Measurements from ENCODE around the gene RHBG.
"Not testable (repeated sequence)": the region's sequence is repeated elsewhere in the genome, so short reads cannot be mapped to it uniquely, and the experiment has no call there.

- not testable (repeated sequence) for TF ChIP-seq POLR2A (IDR thresholded peaks at IDR 0.05)
- TF ChIP-seq, protein P1, sequence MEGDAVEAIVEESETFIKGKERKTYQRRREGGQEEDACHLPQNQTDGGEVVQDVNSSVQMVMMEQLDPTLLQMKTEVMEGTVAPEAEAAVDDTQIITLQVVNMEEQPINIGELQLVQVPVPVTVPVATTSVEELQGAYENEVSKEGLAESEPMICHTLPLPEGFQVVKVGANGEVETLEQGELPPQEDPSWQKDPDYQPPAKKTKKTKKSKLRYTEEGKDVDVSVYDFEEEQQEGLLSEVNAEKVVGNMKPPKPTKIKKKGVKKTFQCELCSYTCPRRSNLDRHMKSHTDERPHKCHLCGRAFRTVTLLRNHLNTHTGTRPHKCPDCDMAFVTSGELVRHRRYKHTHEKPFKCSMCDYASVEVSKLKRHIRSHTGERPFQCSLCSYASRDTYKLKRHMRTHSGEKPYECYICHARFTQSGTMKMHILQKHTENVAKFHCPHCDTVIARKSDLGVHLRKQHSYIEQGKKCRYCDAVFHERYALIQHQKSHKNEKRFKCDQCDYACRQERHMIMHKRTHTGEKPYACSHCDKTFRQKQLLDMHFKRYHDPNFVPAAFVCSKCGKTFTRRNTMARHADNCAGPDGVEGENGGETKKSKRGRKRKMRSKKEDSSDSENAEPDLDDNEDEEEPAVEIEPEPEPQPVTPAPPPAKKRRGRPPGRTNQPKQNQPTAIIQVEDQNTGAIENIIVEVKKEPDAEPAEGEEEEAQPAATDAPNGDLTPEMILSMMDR (IDR thresholded peaks at IDR 0.05): not testable (repeated sequence)
Observed at GRCh38 chr1:156346035-156346434, 23.0 kb upstream of the RHBG start.
